Measurements from ENCODE around the gene AK3. TPM values are rescaled to one million over a fixed set of nuclear protein-coding genes. Genes with fewer than 3 reads are reported as not detected.

The AK3 gene
- polyA plus RNA-seq, 1 donor = 42.1 TPM

DNA sequence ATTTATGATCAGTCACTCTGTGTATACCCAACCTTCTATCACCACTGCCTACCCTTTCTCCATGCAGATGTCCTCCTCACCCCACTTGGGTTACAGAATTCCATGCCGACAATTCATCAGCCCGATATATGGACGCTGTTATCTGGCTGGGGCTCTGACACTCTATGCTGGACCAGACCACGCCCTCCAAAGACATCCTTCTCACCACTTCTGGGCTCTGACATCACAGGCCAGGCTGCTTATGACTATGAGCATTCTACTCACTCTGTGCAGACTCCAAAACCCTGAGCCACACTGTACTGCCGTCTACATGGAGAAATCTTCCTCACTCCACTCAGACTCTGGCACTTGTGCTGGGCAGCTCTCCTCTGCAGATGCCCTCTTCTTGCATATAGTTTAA is 7.6 kb upstream of the AK3 start:
- DNase-seq (ENCODE audit: low read depth) = no peak

DNA sequence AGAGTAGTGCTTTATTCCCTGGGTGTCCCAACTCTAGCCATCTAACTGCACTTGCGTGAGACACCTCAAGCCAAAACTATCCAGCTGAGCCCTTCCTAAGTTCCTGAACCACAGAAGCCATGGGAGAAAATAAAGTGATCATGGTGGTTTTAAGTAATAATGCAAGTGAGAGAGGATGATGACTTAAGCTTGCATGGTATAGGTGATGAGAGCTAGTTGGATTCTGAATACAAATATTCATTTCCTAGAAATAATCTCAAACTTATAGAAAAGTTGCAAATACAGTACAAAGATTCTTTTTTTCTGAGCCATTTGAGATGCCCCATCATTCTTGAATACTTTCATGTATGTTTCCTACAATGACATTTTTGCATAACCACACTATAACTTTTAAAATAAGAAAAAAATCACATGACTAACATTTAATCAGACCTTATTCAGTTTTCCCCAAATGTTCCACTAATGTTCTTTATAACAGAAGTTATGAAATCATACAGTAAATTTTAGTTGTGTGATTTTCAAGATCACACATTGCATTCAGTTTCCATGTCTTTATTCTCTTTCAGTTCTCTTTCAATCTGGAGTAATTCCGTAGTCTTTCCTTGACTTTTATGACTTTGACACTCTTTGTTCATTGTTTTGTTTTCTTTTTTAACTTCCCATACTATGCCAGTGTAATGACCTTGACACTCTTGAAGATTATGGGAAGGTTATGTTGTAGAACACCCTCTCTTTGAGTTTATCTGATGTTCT is 5.5 kb upstream of the AK3 start:
- no peak for DNase-seq (ENCODE audit: low read depth)

DNA sequence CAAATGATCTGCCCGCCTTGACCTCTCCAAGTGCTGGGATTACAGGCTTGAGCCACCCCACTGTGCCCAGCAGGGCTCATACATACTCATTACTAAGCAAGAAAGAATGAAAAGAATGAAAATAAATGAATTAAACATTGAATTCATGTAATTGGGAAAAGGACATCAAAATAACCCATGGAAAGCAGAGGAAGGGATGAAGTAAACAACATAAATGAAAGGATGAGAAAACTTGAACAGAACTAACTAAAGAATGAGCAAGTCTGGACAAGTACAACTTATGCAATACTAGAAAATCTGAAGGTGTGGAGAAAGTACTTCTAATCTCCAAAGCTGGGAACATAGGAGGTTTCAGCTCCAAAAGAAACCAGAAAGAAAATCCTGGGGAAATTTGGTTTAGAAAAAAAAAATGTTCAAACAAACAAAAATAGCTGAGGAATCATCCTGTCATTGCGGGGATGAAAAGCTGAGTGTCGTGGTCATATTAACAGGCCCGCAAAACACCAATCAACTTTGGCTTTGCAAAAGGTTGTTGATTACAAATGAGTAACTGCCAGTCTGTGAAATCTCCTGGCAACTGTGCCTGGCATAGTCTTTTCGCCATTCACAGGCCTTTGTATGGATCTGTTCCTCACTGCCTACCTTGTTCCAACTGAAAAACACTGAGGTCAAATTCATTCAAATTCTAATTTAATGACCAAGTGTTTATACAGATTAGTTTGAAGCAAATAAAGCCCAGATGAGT is 2.3 kb upstream of the AK3 start:
- no peak for DNase-seq (ENCODE audit: low read depth)

DNA sequence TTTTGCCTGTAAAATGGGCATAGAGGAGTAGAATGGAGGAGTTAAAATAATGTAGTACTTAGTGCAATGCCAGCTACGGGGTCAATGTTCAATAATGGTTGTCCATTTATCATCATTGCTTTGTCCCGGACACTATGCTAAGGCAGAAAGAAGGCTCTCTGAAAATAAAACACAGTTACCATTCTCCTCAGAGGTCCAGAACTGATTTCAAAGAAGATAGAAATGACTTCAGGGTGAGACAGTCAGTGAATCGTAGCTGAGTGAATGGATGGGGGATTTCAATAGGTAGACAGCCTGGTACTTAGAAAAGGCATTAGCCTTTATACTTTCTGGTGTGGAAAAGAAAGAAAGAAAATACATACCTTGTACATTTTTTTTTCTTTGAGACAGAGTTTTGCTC is 1.2 kb upstream of the AK3 start:
- DNase-seq (ENCODE audit: low read depth) = no peak

DNA sequence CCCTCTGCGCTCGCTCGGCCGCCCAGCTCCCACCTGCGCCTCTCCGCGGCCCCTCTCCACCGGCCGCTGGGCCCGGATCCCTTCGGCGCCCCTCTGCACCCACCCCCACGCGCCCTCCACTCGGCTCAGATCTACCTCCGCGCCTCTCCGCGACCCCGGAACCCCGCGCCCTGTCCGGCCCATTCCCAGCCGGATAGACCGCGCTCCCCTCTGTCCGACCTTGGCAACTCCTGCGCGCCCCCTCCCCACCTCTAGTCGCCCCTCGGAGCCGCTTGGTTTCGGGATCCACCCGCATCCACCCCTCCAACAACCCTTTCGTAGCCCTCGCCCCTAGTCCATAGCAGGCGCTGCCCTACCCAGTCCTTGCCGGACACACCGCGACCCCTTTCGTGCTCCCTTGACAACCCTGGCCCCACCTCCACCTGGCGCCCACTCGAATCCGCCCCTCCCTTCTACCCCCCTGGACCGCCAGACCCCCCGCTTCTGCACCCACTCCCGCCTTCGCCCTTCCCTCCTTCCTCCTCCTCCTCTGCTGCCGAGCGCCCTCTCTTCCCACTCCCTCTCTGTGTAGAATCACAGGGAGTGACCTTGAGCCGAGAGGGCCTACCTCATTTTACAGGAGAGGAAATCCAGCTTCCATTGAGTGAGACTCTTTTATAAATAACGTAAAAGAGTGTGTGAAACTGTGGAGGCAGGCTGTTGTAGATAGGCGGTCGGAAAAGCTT is 525 bp upstream of the AK3 start:
- no peak for DNase-seq (ENCODE audit: low read depth)

DNA sequence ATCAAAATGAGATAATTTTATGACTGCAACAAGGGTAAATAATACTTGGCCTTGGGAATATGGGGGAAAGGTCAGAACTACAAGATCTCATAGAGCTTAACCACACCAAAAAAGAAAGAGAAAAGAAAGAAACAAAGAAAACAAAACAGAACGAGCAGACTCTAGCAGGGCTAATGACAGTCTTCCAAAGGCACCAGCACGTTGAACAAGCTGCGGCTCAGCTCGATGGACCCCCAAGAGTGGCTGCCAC is 689 bp downstream of the AK3 start:
- no peak for DNase-seq (ENCODE audit: low read depth)

DNA sequence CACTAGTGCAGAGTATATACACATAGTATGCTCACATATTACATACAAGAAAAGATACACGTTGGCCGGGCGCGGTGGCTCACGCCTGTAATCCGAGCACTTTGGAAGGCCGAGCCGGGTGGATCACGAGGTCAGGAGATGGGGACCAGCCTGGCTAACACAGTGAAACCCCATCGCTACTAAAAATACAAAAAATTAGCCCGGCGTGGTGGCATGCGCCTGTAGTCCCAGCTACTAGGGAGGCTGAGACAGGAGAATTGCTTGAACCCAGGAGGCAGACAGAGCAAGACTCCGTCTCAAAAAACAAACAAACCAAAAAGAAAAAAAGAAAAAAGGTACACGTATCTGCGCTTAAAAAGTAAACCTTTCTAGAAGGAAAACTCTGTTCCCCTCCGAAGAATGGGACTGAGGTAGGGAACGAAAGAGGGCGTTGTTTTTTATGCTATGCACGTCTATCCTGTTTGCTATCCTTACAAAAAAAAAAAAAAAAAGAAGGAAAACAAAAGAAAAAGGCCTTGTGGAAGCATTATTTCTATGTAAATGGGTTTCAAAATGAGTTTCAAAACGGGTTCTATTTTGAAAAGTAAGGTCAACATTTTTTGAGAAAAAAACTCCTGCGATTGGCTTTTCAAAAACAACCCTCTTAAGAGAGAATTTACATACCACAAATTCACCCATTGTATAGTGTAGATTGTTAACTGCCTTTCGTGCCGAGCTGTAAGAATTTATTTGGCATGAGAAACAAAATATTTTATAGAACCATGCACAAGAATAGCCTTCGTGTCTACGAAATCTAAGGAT is 1.2 kb downstream of the AK3 start:
- no peak for DNase-seq (ENCODE audit: low read depth)

DNA sequence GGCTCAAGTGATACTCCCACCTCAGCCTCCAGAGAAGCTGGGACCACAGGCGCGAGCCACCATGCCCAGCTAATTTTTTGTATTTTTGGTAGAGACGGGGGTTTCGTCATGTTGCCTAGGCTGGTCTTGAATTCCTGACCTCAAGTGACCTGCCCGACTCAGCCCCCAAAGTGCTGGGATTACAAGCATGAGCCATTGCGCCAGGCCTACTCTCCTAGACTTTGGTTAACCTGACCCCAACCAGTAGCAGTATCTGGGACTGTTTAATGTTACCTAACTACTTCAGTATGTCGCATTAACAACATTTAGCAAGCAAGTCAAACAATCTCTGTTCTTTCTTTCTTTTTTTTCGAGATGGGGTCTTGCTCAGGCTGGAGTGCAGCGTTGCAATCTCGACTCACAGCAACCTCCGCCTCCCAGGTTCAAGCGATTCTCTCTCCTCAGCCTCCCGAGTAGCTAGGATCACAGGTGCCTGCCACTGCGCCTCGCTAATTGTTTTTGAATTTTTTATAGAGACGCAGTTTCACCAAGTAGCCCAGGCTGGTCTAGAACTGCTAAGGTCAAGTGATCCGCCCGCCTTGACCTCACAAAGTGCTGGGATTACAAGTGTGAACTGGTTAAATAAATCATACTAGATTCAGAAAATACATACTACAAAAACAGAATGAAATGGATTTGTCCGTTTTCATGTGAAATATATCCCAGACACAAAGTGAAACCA is 2.0 kb downstream of the AK3 start:
- DNase-seq (ENCODE audit: low read depth) = no peak

DNA sequence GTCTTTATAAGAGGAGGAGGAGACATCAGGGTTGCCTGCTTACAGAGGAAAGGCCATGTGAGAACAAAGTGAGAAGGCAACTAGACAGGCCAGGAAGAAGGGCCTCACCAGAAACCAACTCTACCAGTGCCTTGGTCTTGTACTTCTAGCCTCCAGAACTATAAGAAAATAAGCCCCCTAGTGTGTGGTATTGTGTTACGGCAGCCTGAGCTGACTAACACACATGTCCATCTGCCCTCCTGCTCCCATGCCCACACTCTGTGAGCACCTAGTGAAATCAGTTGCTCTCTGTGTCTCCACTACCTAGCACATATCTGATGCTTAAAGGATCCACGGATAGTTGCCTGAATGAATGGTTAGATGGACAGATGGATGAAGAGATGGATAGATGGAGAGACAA is 6.9 kb downstream of the AK3 start:
- no peak for DNase-seq (ENCODE audit: low read depth)

DNA sequence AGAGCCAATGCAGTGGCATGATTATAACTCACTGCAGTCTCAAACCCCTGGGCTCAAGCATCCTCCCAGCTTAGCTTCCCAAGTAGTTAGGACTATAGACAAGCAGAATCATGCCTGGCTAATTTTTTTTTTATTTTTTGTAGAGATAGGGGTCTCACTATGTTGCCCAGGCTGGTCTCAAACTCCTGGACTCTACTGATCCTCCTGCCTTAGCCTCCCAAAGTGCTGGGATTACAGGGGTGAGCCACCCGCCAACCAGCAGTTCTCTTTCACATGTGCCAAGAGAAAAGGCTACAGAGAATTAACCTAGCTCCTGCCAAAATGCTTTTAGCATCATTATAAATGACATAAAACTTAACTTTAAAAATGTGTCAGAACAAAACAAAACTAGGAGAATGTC is 8.1 kb downstream of the AK3 start:
- DNase-seq (ENCODE audit: low read depth) = no peak

DNA sequence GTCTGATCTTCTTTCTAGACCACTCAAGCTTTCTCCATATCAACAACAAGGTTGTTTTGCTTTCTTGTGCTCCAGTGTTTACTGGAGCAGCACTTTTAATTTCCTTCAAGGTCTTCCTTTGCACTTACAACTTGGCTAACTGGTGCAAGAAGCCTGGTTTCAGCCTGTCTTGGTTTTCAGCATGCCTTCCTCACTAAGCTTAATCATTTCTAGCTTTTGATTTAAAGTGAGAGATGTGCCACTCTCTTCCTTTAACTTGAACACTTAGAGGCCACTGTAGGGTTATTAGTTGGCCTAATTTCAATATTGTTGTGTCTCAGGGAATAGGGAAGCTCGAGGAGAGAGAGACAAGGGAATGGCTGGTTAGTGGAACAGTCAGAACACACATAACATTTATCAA is 13.4 kb downstream of the AK3 start:
- DNase-seq (ENCODE audit: low read depth) = no peak

DNA sequence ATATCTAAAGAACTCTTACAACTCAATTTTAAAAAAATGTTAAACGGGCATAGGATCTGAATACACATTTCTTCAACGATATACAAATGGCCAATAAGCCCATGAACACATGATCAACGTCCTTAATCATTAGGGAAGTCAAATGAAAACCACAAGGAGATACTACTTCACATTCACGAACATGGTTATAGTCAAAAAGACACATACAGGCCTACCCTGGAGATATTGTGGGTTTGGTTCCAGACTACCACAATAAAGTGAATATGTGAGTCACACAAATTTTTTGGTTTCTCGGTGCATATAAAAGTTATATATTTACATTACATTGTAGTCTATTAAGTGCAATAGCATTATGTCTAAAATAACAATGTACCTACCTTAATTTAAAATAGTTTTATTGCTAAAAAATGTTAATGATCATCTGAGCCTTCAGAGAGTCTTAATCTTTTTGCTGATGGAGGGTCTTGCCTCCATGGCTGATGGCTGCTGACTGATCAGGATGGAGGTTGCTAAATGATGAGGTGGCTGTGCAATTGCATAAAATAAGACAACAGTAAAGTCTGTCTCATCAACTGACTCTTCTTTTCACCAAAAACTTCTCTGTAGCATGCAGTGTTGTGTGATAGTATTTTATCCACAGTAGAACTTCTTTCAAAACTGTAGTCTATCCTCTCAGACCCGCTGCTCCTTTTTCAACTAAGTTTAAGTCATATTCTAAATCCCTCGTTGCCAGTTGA is 15.1 kb downstream of the AK3 start:
- DNase-seq (ENCODE audit: low read depth) = no peak

DNA sequence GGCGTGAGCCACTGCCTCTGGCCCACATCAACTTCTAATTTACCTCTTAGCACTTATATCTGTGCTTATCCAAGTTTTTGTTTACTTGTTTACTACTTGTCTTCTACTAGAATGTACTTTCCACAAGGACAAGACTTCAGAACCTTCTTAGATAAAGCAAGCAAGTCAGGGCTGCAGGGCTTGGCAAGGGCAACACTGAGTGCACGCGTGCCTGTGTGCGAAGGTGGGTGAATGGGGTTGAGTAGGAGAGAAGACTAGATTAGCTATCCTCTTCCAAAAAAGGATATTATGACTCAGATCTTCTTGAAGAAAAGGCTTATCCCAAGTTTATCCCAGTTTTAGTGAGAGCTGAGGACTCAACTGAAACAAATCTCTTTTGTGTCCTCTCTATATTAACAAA is 19.3 kb downstream of the AK3 start:
- DNase-seq (ENCODE audit: low read depth) = no peak

DNA sequence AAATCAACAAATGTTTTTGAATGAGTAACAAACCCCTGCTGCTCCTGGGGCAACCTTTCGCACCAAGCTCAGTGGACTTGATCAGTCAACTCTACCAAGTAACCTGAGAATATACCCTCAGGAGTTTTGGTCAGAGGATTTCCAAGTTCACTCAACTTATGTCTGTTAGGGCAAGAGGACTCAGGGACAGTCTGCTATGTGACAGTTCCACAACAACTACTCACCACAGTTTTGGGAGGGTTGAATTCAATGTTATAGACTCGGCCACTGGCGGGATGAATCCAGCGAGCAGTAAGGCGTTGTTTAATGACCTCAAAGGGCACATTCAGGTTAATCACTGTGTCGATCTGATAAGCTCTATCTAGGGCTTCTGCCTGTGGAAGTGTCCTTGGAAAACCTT is 22.1 kb downstream of the AK3 start:
- DNase-seq (ENCODE audit: low read depth) = no peak

DNA sequence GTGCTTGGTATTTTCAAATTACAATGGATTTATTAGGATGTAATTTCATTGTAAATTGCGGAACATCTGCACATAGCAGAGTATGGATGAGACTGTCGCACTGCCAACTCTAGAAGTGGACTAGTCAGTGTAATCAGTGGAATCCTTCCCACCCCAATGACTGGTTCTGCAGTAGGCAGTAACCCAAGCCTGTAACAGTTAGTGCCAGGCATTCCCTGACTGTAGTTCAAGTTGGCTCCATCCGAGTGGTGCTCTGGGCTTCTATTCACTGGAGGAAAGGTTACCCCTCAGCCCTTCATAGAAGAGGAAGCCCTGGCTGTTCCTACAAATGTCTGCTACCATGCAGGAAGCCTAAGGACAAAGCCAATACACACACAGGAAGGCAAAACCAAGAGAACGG is 23.2 kb downstream of the AK3 start:
- DNase-seq (ENCODE audit: low read depth) = no peak

DNA sequence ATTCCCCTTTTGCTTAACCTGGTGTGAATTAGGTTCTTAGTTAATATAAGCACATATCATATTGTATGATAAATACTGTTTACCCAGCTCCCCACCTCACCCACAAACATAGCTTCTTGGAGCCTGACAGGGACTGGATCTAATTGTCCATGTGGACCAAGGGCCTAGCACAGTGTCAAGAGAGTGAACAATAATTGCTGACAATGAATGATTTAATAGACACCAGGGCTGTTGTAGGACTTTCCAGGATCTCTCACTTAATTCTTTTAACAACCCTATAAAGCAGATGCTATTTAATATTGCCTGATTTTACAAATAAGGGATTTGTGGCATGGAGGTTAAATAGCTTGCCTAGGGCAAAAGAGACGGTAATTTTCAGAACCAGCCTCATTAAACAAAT is 24.8 kb downstream of the AK3 start:
- DNase-seq (ENCODE audit: low read depth) = no peak

DNA sequence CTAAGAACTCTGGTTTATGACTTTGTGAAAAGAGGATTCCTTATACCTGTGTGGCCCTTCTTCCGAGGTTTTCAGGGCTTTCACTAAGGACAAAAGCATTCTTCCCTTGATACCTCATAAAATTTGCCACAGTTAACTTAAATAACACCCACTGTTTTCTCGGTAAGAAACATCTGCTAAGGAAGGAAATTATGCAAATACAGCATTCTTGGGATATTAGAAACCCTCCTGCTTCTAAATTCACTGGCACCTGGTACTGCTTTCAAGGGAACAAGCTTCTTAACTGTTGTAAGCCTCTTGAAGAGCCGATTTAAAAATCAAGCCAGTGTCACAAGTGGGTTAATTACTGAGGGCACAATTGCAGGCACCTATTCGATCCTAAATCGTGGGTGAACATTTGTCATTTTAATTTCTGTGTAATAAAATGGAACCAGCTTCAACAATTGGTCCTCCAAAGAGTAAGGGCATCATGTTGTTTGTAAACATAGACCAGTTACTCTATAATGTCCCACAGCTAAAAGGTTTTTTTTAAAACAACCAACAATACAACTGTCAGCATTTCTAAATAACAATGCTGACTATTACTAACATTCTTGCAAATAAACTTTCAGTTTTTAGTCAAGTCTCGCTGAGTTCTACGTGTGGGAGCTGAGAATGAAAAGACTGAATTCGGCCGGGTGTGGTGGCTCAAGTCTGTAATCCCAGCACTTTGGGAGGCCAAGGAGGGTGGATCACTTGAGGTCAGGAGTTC is 26.6 kb downstream of the AK3 start:
- DNase-seq (ENCODE audit: low read depth) = no peak

DNA sequence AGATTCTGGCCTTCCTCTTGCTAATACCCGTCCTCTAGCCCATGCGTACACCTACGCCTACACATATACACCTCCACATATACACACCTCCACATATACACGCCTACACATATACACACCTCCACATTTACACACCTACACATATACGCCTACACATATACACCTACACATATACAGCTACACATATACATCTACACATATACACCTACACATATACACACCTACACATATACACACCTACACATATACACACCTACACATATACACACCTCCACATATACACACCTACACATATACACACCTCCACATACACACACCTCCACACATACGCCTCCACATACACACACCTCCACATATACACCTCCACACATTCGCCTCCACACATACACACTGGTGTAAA is 27.2 kb downstream of the AK3 start:
- no peak for DNase-seq (ENCODE audit: low read depth)

DNA sequence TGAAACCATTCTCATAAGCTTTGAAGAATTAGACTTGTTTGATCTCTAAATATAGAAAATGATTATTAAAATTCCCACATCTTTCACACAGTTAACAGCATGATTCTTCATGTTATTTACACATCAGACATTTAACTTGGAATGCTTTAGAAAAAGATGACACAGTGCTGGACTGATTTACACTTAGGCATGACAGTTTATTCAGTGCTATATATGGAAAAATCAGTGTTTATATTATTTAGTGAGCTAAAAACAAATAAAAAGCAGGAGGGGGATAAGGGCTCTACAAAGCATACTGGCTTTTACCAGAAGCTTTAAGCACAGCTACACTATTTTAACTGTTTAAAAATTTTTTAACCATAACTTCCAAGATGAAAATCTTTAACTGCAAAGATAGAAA is 31.6 kb downstream of the AK3 start:
- no peak for DNase-seq (ENCODE audit: low read depth)

DNA sequence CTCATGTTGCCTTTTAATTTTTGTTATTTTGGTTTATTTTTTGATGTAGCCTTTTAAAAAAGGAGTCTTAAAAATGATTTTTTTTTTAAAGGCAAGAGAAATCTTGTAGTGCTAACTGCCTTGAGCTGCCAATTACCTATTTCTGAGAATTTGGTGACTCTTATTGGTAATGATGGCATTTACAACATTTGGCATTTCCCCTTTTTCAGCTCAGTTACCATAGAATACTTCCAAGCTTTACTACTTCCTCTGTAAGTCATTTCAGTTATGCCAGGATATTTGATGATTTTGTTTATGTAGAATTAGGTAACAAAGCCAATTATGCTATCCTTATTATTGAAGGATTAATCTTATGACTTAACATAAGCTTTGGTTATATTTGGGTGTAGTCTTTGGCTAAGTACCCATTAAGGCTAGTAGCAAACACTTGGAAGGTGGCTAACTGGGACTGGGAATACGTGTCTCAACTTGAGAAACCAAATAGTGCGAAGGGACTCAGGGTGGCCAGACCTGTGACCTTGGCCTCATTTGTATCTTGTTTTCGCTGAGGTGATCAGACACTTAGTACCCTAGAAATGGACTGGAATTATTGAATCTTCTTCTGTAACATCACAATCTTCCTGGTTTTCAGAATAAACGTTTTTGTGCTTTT is 33.9 kb downstream of the AK3 start:
- no peak for DNase-seq (ENCODE audit: low read depth)

Measured in forelimb muscle (tissue), 1 donor.